CD4-positive, alpha-beta T cell treated with Interleukin-12 subunit alpha and Interleukin-12 subunit beta, for 1 hour (primary cell): ENCODE results near the gene TFPI2.
"Not testable (repeated sequence)": the region's sequence is repeated elsewhere in the genome, so short reads cannot be mapped to it uniquely, and the experiment has no call there.

Experiments used
- DNase-seq: peaks from one replicate; pipeline ENCODE4 v3.0.0-alpha.2; 2020

The TFPI2 gene

DNA sequence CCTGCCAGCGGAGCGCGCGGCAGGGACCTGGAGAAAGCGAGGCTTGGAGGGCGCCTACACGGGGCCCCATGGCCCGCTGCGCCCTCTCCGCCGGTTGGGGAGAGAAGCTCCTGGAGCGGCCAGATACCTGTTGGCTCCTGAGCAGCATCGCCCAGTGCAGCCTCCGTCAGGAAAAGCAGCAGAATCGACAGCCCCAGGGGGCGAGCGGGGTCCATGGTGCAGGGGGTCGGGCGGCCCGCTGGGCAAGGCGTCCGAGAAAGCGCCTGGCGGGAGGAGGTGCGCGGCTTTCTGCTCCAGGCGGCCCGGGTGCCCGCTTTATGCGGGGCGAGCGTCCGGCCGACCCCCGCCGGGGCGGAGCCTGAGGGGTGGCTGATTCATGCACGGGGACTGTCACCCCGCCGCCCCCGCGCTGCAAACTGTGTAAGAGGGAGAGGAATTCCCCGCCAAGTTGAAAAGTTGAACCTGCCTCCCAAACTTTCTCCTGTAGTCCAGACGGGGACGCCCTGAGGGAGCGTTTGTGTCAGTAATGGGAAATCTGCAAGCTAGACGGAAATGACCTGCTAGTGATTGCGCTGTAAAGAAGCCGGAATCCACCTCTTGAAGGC lies at the start of gene TFPI2:
Gene TFPI2 (minus strand): TSS at position 290 of the 605 bp plus-strand sequence. CDS start 75 bp downstream, at position 215.
- no peak for DNase-seq

DNA sequence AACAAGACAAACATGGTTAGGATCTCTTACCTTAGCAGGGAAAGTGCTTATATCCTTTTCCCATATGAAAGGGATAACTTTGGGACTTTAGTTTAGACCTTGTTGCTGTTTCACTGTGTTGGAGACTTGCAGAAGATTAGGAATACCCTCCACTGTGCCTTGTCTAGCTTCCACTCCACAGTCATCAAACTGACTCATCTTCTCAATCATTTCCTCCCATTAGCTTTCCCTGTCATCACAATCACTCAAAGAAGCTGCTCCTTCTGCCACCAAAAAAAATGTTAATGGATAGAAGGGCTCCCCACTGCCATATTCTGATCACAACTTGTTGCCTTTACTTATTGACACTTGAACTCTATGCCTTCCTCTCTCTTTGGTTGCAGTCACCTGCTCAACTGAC lies 47.7 kb upstream of the TFPI2 start:
- DNase-seq: no peak

- DNase-seq: no peak
Observed at GRCh38 chr7:93937818-93938217, 47.3 kb upstream of the TFPI2 start.

DNA sequence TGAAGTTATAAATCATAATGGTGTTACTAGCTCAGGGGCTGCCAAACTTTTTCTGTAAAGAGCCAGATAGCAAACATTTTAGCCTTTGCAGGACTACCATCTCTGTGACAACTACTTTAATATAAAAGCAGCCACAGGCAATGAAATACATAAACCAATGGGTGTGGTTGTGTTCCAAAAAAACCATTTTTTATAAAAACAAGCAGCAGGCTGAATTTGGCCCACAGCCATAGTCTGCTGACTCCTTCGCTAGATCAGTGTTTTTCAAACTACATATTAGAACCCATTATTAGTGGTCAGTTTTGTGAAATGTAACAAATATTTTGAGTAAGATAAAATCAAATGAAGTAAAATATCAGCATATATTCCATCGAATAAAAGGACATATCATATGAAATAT lies 44.5 kb upstream of the TFPI2 start:
- no peak for DNase-seq

- no peak for DNase-seq
Observed at GRCh38 chr7:93933156-93933555, 42.6 kb upstream of the TFPI2 start.

DNA sequence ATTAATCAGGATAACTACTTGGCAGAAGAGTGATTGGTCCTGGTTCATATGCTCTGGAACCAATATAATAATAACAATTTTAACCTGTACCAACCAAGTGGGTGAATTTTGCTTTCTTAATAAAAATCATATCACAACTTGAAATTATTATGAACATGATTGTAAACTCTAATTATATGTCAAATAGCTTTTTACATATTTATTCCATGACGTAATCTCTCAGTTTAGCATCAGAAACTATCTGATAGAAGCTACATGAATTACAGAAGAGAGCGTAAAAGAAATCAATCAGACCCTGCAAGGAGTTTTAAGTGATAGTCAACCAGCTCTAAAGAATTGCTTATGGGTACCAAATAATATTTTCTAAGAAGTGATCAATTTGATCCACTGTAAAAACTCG lies 41.1 kb upstream of the TFPI2 start:
- DNase-seq: no peak

DNA sequence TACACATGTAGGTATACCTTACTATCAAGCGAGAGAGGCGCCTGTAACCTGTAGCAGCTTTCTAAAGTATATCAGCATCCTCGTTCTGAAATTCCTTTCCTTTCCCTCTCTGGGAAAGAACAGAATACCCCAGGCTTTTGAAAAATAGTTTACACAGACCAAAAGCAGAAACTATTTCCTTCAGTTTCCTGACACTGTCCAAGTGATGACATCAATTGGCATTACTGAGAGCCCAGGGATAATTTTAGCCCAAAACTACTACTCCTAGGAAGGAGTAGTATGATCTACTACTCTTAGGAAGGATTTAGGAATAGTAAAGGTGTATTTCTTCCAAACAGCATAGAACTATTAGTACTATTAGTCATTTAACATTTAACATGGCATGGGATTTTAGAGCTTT lies 37.0 kb upstream of the TFPI2 start:
- no peak for DNase-seq

- DNase-seq: no peak
Observed at GRCh38 chr7:93926800-93927199, 36.2 kb upstream of the TFPI2 start.

DNA sequence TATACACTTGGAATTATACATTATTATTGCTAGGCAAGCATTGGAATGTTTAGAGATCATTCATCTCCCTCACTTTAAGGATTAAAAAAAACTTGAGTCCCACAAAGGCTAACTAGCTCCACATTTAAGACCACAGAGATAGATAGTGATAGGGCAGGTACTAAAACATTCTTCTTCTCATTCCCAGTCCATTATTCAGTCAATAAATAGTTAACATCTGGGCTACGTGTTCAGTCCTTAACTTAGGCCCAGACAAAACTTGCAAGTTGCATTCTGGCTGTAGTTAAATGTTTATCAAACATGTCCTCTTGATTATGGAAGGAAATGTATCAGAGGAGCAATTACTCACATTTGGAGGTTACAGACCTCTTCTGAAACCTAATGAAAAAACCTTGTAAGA lies 33.4 kb upstream of the TFPI2 start:
- no peak for DNase-seq

DNA sequence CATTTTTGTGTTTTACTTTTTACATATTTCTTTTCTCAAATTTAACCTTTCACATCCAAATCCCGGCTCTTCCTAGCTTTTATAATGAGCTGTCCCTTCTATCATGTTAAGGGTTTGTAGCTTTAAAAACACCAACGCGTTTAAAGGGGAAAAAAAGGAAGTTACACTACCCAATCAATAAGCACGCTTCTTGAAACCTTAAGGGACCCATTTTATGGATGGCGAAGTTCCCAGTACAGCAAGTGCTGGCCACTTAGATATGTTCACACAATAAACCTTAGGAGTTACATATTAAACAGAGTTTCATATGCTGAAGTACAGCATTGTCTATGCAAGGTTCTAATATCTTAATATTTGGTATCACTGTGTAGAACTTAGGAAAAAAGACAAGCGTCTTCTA lies 32.7 kb upstream of the TFPI2 start:
- no peak for DNase-seq

GRCh38 chr7:93921607-93922566 lies 31.3 kb upstream of the TFPI2 start, which contains the start of gene GNG11:
TSS of gene GNG11 (plus strand) at chr7:93921735. CDS start at chr7:93922138, 403 bp downstream.
- DNase-seq: no peak

DNA sequence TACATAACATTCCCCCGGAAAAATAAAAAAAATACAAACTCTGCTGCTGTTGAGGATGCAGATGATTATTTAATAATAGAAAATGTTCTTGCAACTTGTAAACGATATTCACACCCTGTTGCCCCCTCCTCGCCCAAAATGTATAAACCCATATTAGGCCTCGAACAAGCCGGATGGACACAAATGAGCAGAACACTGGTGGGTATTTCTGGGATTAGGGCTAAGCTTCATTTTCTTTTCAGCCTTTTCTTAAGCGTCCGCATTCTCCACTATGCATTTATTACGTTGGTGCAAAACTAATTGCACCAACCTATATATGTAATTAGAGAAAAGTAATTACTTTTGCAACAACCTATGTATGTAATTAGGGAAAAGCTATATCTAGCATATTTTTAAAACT lies 30.6 kb upstream of the TFPI2 start:
- no peak for DNase-seq

- DNase-seq: no peak
Observed at GRCh38 chr7:93920496-93921182, 30.1 kb upstream of the TFPI2 start.

DNA sequence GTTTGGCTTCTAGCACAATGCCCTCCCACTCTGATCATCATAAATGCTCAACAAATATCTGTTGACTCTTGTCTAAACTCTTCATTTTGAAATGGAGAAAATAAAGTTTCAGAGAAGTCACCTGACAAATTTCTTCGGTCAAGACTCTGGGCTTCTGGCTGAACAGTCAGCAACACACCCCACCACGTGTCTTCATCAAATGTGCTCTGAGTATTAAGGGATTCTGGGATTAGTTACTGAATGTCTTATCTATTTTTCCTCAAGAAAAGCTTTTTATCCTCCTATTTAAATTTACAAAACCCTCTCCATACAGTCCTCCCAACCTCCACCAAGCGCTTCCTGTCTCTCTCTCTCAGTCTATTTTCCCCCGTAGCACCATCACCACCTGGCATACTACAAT lies 25.8 kb upstream of the TFPI2 start:
- DNase-seq: not testable (repeated sequence)

- not testable (repeated sequence) for DNase-seq
Observed at GRCh38 chr7:93915888-93916287, 25.3 kb upstream of the TFPI2 start.

- DNase-seq: not testable (repeated sequence)
Observed at GRCh38 chr7:93915206-93915842, 24.8 kb upstream of the TFPI2 start.

GRCh38 chr7:93914581-93915066 lies 24.1 kb upstream of the TFPI2 start:
- DNase-seq: no peak

DNA sequence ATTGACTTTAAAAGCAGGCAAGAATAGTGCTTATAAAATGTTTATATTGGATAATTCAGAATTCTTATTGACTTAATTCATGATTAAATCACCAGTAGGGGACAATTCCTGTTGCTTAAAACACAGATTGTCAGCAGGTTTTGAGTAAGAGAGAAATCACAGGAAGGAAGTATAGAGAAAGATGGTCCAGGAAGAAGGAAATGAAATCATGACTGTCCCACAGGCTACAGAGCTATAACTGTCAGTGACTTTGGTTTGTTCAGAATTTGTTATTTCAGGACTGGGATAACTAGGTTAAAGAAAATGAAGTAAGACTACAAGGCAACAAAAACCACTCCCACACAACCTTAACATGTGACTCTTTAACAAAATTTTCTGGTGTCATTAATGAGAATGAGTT lies 22.6 kb upstream of the TFPI2 start:
- no peak for DNase-seq

- not testable (repeated sequence) for DNase-seq
Observed at GRCh38 chr7:93911661-93912060, 21.1 kb upstream of the TFPI2 start.

- DNase-seq: not testable (repeated sequence)
Observed at GRCh38 chr7:93911242-93911641, 20.7 kb upstream of the TFPI2 start.

DNA sequence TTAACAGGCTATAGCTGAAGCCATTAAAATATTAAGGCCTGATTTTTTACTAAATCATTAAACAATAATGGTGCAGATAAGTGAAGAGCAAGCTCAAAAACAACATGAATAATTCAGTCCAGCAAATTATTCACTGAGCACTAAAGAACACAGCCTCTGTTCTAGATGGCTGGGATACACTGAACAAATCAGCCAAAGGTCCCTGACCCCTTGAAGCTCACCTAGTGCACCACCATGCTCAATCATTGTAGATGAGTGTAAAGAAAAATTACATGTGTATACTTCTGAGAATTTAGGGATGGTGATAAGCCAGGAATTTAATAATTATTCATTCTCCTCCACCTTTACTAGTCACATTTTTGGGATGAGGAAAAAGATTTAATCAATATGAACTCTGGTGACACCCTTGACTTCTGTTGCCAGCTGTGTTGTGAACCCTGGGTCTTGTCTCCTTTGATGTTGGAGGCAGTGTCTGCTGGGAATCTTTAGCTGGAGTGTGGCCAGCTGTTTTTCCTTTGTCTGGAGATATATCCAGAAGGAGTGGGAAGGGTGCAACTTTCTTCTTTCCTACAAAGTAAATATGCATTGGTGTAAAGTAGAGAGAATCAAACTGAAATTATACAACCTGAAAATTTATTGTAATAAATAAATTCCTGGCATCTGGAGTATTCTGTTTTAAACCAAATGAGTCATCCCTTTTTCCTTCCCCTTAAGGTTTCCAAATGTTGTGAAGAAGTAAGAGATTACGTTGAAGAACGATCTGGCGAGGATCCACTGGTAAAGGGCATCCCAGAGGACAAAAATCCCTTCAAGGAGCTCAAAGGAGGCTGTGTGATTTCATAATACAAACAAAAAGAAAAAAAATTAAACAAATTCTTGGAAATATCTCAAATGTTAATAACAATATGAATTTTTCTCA lies 19.8 kb upstream of the TFPI2 start:
- no peak for DNase-seq

GRCh38 chr7:93906267-93906666 lies 15.7 kb upstream of the TFPI2 start, which contains the start of gene GNGT1:
TSS of gene GNGT1 (plus strand) at chr7:93906567. CDS start at chr7:93906747, 180 bp downstream.
- DNase-seq: no peak
